Lower lobe of right lung (tissue), 2 donors: Measurements from ENCODE around the gene METAP1D. TPM values are rescaled to one million over a fixed set of nuclear protein-coding genes. Genes with fewer than 3 reads are reported as not detected.
"Not testable (repeated sequence)": the region's sequence is repeated elsewhere in the genome, so short reads cannot be mapped to it uniquely, and the experiment has no call there.

Source experiments
- ATAC-seq, 2 donors: fragments of 200-7000 bp; cut with Tn5 transposase; one replicate each; pipeline ENCODE4 v1.9.1; 2020 to 2022; ENCODE audit warnings: mild to moderate bottlenecking in 2 of 2, moderate library complexity in 2 of 2
- DNase-seq: peaks from one replicate; pipeline ENCODE4 v3.0.0-alpha.2; 2020
- H3K27ac ChIP-seq: fragments of 200-600 bp; one replicate; pipeline ENCODE4 v1.8.0; 2022
- H3K27me3 ChIP-seq: fragments of 200-600 bp; one replicate; pipeline ENCODE4 v1.8.0; 2022; ENCODE audit warnings: low read depth
- H3K36me3 ChIP-seq: fragments of 200-600 bp; one replicate; pipeline ENCODE4 v1.8.0; 2022; ENCODE audit warnings: mild to moderate bottlenecking
- H3K4me1 ChIP-seq: fragments of 200-600 bp; one replicate; pipeline ENCODE4 v1.8.0; 2022
- H3K4me3 ChIP-seq: fragments of 200-600 bp; one replicate; pipeline ENCODE4 v1.8.0; 2022; ENCODE audit warnings: mild to moderate bottlenecking
- H3K9me3 ChIP-seq: fragments of 200-600 bp; one replicate; pipeline ENCODE4 v1.8.0; 2022
- intact Hi-C: fragments of 100-400 bp; cut with DNase I; formaldehyde crosslinking; loops from one replicate; pipeline ENCODE4 v1.11.0; 2022
- total RNA-seq: library from RNA; stranded (reverse); fragmentation: NEBNext Ultra II Directional; extraction: Animal tissue kit (Norgen Biotek cat#: 25700); gene quantifications from one replicate; pipeline ENCODE4 v1.2.1, GENCODE V29; 2021
- TF ChIP-seq, protein P1 (sequence below): fragments of 200-600 bp; IDR thresholded peaks from one replicate; pipeline ENCODE4 v1.8.0; 2022; ENCODE audit warnings: antibody characterized with exemption, mild to moderate bottlenecking
- donor health status: DM: no; HTN: yes; CAD: no; lungs with severe emphysema.

Gene METAP1D
- total RNA-seq, 1 donor from 2014 or later: 3.8 TPM

DNA sequence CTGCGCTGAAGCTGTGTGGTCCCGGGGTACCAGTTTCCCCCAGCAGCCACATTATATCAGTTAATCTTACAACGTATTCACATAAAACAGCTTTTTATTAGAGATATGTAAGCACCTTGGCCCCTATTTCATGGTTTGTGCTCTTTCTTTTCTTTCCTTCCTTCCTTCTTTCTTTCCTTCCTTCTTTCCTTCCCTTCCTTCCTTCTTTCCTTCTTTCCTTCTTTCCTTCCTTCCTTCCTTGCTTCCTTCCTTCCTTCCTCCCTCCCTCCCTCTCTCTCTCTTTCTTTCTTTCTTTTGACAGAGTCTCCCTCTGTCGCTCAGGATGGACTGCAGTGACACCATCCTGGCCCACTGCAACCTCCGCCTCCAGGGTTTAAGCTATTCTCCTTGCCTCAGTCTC is 3.7 kb upstream of the METAP1D start:
- Histone ChIP-seq H3K9me3 (no peaks in the 10 kb centered on the region), H3K4me3 (no peak overlapping the region), H3K36me3 (no peaks in the 10 kb centered on the region), H3K27ac (no peak overlapping the region), H3K27me3 (peaks cover 20% of the 10 kb centered on the region), H3K4me1 (peaks cover 6% of the 10 kb centered on the region)
- TF ChIP-seq, protein P1, sequence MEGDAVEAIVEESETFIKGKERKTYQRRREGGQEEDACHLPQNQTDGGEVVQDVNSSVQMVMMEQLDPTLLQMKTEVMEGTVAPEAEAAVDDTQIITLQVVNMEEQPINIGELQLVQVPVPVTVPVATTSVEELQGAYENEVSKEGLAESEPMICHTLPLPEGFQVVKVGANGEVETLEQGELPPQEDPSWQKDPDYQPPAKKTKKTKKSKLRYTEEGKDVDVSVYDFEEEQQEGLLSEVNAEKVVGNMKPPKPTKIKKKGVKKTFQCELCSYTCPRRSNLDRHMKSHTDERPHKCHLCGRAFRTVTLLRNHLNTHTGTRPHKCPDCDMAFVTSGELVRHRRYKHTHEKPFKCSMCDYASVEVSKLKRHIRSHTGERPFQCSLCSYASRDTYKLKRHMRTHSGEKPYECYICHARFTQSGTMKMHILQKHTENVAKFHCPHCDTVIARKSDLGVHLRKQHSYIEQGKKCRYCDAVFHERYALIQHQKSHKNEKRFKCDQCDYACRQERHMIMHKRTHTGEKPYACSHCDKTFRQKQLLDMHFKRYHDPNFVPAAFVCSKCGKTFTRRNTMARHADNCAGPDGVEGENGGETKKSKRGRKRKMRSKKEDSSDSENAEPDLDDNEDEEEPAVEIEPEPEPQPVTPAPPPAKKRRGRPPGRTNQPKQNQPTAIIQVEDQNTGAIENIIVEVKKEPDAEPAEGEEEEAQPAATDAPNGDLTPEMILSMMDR: no peak
- no peak for ATAC-seq
- no peak for DNase-seq
- intact Hi-C loops: no loop called here

DNA sequence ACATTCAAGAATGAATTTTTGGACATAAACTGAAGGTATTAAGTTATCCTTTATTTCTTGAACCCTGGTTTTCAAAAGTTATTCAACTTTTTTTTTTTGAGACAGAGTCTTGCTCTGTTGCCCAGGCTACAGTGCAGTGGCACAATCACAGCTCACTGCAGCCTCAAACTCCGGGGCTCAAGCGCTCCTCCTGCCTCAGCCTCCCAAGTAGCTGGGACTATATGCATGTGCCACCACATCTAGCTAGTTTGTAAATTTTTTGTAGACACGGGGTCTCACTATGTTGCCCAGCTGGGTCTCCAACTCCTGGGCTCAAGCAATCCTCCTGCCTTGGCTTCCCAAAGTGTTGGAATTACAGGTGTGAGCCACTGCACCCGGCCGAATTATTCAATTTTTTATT is 2.7 kb upstream of the METAP1D start:
- H3K36me3 ChIP-seq, H3K4me3 ChIP-seq, H3K27ac ChIP-seq, H3K4me1 ChIP-seq, intact Hi-C loops, DNase-seq, ATAC-seq, H3K9me3 ChIP-seq: not testable (repeated sequence)
- peaks cover 20% of the 10 kb centered on the region for H3K27me3 ChIP-seq

DNA sequence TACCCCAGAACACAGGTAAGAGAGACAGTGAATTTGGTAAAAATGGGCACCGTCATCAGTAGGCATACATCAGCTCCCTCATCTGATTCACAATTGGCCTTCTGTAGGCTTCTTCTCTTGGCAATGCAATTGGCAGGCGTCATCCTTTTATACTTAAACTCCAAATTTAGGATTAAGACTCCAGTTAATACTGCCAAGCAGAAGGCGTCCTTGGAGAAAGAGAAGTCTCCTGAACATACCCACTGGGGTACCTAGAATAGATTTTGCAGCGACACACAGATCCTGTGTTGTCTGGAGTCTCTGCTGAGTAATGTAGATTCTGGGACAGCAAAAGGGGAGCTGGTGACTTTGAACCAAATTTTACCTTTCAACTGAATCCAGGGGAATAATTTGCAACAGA is 592 bp upstream of the METAP1D start:
- Histone ChIP-seq H3K27me3 (peaks cover 19% of the 10 kb centered on the region), H3K36me3 (no peaks in the 10 kb centered on the region), H3K9me3 (no peaks in the 10 kb centered on the region), H3K27ac (no peak overlapping the region), H3K4me1 (peaks cover 6% of the 10 kb centered on the region), H3K4me3 (peak overlapping the region; percentile 86)
- DNase-seq: no peak
- ATAC-seq: peak in 1 of 2 donors; percentile 2
- intact Hi-C loops: no loop called here
- TF ChIP-seq, protein P1: no peak

DNA sequence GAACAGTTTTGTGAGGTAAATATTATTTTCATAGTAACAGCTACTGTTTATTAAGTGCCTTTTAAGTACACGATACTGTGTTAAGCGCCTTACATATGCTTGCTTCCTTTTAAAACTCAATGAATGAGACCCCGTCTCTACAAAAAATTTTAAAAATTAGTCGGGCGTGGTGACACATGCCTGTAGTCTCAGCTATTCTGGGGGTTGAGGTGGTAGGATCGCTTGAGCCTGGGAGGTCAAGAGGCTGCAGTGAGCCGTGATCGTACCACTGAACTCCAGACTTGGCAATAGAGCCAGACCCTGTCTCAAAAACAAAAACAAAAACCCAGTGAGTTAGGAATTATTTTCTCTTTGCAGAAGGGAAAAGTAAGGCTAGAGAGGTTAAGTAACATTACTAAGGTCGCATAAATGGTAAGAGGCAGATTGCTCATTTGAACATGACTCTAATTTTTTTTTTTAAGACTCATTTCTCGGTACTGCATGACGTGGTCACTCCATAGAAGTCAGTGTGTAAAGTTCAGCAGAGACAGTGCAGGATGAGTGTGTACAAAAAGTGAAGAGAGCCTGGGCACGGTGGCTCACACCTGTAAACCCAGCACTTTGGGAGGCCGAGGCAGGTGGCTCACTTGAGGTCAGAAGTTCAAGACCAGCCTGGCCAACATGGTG is 1.1 kb downstream of the METAP1D start:
- H3K4me3 ChIP-seq: peak overlapping the region; percentile 86
- DNase-seq (no peak), ATAC-seq (no peak)
- H3K27ac ChIP-seq: no peak overlapping the region
- TF ChIP-seq, protein P1: no peak
- peaks cover 6% of the 10 kb centered on the region for H3K27me3 ChIP-seq
- H3K4me1 ChIP-seq: peaks cover 6% of the 10 kb centered on the region
- intact Hi-C loops: no loop called here
- no peaks in the 10 kb centered on the region for H3K36me3 ChIP-seq
- no peaks in the 10 kb centered on the region for H3K9me3 ChIP-seq

DNA sequence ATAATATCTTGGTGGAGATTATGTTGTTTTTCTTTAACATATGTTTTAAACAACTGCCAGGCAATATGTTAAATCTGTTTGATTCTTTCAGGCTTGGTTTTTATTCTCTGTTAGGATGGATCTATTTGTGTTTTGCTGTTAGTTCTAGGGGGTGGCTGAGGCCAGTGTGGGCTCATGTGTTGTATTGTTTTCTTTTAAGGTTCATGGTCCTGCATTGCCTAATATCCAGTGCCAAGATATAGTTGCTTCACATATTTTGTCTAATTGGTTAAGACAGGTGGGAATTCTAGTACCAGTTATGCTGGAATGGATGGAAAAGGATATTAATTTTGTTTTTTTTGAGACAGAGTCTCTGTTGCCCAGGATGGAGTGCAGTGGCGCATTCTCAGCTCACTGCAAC is 7.6 kb downstream of the METAP1D start:
- H3K4me1 ChIP-seq: no peaks in the 10 kb centered on the region
- no peaks in the 10 kb centered on the region for H3K36me3 ChIP-seq
- intact Hi-C loops: no loop called here
- DNase-seq (no peak), ATAC-seq (no peak)
- no peaks in the 10 kb centered on the region for H3K27me3 ChIP-seq
- no peak overlapping the region for H3K27ac ChIP-seq
- no peak overlapping the region for H3K4me3 ChIP-seq
- TF ChIP-seq, protein P1: no peak
- no peaks in the 10 kb centered on the region for H3K9me3 ChIP-seq

DNA sequence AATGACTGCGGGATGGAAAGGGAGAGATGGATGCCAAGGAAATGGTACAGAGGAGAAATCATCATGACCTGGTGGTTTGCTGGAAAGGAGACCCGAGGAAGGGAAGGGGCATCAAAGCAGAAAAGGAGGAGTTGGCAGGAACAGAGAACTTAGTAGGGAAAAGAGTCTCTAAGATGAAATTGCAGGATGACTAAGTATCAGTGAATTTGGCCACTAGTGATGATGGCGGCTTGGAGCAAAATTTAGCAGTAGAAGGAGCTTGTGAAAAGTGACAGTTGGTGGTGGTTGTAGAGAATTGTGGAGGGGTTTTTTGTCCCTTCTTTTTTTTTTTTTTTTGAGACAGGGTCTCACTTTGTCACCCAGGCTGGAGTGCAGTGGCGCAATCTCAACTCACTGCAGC is 10.1 kb downstream of the METAP1D start:
- intact Hi-C loops: no loop called here
- Histone ChIP-seq H3K27me3 (no peaks in the 10 kb centered on the region), H3K27ac (no peak overlapping the region), H3K4me1 (no peaks in the 10 kb centered on the region), H3K9me3 (no peaks in the 10 kb centered on the region), H3K36me3 (no peaks in the 10 kb centered on the region), H3K4me3 (no peak overlapping the region)
- TF ChIP-seq, protein P1: no peak
- DNase-seq: no peak
- no peak for ATAC-seq
